ENCODE results near the gene CNIH2.

CNIH2 gene

GRCh38 chr11:66329165-66329673, 51.2 kb downstream of the CNIH2 start:
- DNase-seq (ENCODE audit: low read depth in 3 of 3), result no peak

- no peak for DNase-seq (ENCODE audit: low read depth in 3 of 3)
These were observed 53.0 kb downstream of the CNIH2 start for GRCh38 chr11:66330931-66331330.

GRCh38 chr11:66331542-66332370, 53.8 kb downstream of the CNIH2 start:
- DNase-seq (ENCODE audit: low read depth in 3 of 3), result no peak

- DNase-seq (ENCODE audit: low read depth in 3 of 3), result no peak
These were observed 54.6 kb downstream of the CNIH2 start for GRCh38 chr11:66332371-66333219.

GRCh38 chr11:66333220-66333877, 55.4 kb downstream of the CNIH2 start:
- DNase-seq (ENCODE audit: low read depth in 3 of 3), result no peak
